Stimulated activated CD8-positive, alpha-beta memory T cell treated with anti-CD3 and anti-CD28 coated beads, Interleukin-7, amount 100 ng/mL, for 48 hours (primary cell): ENCODE data around the gene CDKN1A.

Experiments
- DNase-seq, 2 donors: peaks; one replicate each; pipeline ENCODE4 v3.0.0-alpha.2; 2020; ENCODE audit warnings: low read depth in 1 of 2; ENCODE audit errors: extremely low read depth in 1 of 2

CDKN1A gene

DNA sequence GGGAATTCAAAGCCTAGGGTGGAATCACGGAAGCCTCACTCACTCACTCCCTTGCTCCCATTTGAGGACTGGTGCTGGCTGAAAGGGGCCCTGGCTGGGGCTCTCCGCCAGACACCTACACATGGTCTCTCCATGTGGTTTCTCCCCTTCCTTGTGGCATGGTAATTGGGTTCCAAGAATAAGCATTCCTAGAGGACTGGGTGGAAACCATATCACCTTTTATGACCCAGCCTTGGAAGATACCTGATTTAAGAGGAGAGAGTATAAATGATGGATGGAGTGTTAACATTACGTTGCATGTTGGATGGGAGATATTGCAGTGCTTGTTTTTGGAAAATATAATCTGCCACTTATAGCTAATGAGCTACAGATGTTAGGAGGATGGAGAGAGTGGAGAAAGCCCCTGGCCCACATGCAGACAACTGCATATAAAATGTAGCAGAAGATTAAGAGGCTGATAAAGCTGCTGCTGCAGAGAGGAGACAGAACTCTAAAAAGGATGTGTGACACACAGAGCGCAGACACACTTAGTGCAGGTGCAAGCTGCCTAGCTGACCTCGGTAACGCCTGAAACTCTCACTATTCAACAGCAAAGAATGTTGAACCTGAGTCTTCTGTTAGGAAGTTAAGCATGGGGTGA, 23.3 kb upstream of the CDKN1A start:
- no peak for DNase-seq

DNA sequence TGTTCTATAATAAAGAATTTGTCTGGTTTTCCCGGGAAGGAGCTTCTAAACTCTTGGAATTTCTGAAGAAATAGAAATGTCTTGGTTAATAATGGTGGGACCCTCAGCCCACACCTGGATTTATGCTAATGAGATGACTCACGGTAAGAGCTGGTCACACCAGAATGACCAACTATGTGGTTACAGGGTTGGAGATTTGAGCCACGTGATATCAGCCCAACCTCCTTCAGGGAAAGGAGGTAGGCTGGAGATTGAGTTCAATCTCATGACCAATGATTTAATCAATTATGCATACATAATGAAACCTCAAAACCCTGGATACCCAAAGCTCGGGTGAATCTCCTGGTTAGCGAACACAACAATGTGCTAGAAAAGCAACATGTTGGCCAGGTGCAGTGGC, 22.1 kb upstream of the CDKN1A start:
- no peak for DNase-seq

DNA sequence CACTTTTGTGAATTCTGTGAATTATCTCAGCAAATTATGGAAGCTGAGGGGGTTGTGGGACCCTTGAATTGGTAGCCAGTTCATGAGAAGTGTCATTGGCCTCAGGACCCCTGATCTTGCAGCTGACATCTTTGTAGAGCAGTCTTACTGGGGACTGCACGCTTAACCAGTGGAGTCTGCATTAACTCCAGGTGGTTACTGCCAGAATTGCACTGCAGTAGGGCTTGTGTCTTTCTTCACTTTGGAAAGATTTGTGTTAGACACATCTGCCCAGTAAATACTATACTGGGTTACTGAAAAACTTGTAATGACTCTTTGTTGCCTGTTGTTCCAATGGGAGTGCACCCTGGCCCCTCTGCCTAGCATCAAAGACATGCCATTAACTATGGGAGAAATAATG, 21.2 kb upstream of the CDKN1A start:
- DNase-seq, result no peak

DNA sequence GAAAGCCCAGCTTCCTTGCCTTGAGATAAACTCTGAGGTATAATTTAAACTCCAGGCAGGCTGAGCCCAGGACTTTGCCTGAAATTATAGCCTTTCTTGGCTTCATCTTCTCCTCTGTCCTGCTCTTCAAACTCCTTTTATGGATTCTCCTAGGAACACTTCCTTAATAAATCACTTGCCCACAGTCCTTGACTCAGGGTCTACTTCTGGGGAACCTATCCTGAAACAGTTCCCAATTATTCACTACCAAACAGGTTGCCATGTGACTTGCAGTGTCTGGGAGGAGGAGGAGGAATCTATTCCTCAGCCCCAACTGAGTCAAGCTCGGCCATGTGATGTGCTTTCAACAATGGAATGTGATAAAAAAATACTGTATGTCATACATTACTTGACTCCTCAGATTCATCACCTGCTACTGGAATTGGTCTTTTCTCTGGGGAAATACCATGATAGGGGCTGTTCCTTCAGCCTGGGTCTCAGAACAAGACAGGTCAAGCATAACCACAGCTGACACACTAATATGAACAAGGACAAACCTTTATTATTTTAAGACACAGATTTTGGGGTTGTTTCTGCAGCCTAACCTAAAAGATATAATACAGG, 20.5 kb upstream of the CDKN1A start:
- DNase-seq, result no peak

DNA sequence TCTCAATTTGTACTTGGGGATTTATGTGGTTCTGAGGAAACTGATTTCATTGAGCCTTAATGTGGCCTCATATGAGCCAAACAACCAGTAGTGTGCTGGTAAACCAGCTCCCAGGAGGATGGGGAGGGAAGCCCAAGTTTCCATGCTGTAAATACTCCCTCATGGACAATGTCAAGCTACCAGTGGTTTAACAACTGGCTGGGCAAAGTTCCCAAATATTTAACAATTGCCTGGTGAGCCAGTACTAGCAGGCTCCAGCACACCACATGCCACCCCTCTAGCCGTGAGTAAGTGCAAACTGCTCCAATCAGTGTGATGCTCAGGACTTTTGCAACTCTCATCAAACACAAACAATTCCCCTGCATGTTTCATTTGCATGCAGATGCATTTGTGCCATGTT, 19.2 kb upstream of the CDKN1A start:
- no peak for DNase-seq

DNA sequence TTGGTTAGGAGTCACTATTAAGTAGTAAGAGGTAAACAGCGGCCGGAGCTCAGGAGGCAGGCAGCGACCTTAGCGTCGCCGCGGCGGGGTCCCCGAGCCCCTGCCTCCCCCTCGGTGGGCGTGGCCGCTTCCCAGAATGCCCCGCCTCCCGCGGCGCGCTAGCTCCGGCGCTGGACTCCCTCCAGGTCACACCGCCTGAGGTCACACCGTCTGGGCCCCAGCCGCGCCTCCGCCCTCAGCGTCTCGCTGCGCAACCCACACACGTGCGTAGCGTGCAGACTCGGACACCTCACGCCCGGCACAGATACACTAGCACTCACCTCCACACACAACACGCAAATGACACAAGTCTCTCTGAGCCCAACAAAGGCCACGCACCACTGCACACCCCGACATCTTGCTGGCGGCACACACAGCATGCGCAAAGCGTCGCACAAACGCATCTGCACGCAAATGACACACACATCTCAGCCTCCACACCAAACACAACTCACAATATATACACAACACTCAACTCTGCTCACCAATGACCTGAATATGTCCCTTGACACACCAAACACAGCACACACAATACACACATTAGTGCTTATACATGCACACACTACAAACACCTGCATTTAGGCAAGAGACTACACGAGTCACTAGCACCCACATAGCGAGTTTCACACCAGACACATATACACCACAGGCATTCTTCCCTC, 17.6 kb upstream of the CDKN1A start:
- no peak for DNase-seq

DNA sequence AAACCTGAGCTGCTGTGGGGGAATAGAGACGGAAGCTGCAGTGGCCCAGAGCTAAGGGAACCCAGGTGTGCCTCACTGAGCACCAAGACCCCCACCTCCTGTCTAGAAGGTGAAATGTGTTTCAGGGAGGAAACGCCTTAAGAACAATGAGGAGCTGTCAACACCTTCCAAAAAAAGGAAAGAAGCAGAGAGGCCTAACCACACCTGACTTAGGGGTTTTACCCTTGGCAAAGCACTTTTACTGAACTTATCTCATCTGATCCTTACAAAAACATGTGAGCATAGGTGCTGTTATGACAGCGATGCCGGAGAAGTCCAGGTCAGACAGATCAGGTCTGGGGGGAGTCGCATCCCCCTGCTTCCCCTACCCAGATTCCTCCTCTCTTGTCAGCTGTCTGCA, 16.1 kb upstream of the CDKN1A start:
- no peak for DNase-seq

DNA sequence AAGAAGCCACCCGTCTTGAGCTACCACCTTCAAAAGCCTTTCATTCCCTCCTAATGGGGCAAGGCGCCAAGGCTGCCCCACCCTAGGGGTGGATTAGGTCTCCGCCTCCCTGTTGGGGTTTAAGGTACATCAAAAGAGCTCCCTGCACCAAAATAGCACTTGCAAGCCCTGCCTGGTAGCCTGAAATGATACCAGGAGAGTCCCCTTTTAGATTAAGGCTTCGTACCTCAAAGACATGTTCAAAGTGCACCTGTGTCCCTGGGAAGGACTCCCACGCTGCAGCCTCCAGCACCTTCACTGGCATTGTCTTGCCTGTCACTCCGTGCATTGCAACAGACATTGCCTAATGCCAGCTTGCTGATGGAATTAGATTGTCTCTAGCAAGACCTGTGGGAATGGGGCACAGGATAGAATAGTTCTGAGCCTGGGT, 15.7 kb upstream of the CDKN1A start:
- DNase-seq, result no peak

DNA sequence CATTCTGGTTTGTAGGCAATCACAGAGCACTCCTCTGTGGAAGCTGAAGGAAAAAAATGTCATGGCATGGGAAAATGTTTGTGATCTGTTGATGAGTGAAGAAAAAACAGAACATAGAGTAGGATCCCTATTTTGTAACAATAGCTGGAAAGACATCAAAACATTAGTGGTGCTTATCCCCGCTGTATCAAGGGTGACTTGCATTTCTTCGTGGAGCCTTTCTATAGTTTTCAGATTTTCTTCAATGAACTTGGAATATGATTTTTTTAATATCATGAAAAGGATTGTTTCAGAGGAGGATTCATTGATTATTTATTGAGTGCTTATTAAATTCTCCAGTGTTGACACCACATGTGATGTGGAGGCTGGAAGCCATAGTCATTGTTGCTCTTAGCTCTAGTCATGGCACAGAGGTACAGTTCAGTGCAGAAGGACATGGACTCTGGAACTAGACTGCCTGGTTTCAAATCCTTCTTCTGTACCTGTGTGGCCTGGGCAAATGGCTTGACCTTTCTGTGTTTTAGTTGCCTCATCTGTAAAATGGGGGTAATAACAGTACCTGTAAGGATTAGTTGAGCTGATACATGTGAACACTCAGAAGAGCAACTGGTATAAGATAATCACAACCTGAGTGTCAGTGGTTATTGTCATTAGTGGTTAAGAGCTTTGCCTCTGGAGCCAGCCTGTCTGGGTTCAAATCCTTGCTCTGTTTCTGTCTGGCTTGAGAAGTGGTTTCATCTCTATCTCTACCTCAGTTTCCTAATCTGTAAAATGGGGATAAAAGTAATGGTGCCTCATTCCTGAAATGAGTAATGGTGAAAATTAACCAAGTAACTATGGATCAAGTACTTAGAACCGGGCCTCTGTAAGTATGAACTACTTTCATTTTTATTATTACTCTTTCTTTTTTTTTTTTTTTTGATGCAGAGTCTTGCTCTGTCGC, 14.7 kb upstream of the CDKN1A start:
- no peak for DNase-seq

DNA sequence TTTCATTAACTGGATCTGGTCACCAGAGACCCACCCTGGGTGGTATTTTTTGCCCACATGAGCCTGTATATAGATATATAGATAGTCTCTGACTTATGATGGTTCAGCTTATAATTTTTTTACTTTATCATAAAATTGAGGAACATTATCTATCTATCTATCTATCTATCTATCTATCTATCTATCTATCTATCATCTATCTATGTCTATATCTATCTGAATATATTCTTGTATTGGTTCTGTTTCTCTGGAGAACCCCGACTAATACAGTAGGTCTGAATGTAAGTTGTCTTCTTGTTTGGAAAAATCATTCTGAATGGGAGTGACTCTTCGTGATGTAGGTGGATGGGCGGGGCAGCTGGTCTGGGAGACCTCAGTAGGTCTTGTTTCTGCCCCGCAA, 13.3 kb upstream of the CDKN1A start:
- DNase-seq, result no peak

DNA sequence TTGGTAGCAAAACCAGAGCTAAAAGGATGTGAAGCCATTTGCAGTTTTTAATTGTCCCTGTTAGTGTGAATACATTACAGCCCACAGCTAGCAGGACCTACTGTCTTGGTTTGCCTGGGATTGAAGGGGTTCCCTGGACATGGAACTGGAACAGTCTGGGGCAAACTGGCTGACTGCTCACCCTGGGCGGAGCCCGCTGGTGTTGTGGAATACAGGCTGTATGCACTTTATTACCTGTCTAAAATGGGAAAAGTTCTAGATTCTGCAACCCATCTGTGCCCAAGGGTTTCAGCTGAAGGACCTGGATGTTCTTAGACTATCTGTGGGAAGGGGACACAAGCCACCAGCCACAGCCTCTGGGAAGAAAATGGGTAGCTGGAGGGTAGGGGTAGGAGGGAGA, 12.2 kb upstream of the CDKN1A start:
- no peak for DNase-seq

DNA sequence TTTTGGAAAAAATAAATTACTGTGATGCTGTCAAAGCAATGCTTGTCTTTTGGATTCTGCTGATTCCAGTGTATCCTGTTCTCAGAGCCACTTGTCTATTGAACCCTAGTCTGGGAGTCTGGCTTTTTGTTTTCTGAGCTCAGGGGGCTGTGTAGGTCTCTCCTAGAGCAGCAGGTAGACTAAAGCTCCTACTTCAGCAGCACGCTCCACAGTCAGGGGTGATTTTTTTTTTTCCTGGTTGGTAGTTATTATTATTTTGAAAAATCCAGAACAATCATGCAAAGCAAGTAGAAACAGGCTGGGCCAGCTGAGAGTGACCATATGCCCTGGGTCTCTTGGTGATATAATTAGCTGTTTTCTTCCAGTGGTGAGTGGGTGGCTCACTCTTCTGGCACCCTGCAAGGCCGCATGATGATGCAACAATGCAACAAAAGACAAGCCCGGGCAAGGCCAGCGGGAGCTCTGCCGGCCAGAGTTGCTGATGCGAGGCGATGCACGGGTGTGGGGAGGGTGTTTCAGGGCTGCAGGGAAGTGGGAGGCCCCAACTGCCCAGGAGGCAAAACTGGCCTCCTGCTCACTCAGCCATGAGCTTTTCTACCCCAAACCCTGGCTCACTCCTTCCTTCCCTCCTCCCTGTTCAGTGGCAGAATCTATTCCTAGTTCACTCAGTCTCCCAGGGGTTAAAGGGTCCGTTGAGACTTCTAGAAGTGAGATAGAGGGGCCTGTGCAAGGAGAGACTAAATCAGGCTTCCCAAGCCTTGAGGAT, 11.5 kb upstream of the CDKN1A start:
- no peak for DNase-seq

DNA sequence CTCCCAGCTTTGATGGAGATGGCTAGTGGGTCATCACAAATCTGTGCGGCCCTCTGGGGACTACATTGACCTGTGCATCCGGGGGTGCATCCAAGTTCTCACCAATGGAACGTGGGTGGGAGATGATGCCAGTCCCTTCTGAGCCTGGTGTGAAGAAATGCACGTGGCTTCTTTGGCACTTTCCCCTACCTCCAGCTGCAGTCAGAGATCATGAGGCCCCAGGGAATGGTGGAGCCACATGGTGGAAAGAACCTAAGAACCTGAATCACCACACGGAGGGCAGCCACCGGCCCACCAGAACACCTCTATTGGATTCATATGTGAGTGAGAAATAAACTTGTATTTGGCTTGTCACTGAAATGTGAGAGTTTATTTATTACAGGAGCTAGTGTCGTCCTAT, 9.9 kb upstream of the CDKN1A start:
- DNase-seq, result no peak

DNA sequence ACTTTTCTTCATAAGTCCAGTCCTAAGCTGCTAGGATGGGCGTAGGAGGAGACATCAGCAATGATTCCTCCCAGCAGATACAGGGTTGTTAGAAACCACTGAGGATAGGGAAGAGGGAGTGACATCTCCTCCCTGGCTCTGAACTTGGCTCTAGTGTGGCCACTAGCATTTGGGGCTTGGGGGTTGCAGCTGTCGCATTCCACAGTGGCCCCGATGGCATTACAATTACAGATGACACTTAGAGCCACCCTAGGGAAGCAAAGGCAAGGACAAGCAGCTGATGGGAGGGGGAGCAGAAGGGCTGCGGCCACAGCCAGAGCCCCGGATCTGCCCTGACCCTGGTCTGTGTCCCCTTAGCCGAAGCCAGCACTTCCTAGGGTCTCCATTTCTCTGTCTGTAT, 9.5 kb upstream of the CDKN1A start:
- no peak for DNase-seq

DNA sequence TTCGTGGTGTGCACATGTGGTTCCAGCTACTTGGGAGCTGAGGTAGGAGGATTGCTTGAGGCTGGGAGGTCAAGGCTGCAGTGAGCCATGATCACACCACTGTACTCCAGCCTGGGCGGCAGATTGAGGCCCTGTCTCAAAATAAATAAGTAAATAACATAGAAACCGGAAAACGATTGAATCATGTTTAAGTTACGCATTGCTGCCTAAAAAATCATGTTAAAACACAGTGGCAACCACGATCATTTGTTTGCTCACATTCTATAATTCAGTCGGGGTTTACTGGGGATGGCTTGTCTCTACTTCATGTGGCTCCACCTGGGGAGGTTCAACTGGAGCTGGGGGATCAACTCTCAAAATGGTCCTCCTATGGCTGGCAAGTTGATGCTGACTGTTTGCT, 8.2 kb upstream of the CDKN1A start:
- no peak for DNase-seq

DNA sequence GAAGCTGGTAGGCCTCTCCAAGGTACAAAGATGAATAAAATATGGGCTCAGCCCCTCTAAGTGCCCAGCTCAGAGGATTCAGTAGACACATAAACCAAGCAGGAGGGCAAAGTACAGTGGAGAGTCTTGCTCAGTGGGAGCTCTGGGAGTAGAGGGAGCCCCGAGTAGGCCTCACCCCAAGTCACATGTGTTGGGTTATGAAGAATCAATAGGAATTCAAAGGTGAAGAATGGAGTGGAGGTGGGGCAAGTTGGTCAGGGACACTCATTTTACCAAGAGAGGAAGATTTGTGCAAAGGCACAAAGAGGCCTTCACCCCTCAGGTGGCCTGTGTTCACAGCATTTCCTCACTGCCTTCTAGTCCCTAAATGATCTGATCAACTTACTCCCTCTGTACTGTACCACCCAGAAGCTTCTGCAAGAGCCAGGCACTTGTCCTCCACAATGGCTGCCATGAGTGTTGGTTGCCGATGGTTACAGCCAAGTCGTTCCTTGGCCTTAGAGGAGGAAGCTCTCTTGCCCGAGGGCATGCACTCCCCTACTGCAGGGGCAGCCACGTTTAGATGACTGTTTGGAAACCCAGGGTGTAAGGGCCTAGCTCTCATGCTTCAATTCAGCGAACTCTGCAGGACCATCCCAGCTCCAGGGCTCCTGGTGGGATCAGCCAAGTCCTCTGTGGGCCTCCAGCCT, 6.7 kb upstream of the CDKN1A start:
- DNase-seq, result no peak

DNA sequence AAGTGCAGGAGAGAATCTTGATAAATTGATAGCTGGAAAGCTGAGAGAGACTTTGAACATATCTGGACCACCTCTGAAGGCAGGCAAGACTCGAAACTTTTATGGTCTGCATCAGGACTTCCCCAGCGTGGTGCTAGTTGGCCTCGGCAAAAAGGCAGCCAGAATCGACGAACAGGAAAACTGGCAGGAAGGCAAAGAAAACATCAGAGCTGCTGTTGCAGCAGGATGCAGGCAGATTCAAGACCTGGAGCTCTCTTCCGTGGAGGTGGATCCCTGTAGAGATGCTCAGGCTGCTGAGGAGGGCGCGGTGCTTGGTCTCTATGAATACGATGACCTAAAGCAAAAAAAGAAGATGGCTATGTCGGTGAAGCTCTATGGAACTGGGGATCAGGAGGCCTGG, 4.6 kb upstream of the CDKN1A start:
- DNase-seq, result no peak

DNA sequence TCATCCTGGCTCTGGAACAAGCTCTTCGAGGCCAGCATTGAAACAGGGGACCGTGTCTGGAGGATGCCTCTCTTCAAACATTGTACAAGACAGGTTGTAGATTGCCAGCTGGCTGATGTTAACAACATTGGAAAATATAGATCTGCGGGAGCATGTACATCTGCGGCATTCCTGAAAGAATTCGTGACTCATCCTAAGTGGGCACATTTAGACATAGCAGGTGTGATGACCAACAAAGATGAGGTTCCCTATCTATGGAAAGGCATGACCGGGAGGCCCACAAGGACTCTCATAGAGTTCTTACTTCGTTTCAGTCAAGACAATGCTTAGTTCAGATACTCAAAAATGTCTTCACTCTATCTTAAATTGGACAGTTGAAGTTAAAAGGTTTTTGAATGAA, 3.6 kb upstream of the CDKN1A start:
- no peak for DNase-seq

DNA sequence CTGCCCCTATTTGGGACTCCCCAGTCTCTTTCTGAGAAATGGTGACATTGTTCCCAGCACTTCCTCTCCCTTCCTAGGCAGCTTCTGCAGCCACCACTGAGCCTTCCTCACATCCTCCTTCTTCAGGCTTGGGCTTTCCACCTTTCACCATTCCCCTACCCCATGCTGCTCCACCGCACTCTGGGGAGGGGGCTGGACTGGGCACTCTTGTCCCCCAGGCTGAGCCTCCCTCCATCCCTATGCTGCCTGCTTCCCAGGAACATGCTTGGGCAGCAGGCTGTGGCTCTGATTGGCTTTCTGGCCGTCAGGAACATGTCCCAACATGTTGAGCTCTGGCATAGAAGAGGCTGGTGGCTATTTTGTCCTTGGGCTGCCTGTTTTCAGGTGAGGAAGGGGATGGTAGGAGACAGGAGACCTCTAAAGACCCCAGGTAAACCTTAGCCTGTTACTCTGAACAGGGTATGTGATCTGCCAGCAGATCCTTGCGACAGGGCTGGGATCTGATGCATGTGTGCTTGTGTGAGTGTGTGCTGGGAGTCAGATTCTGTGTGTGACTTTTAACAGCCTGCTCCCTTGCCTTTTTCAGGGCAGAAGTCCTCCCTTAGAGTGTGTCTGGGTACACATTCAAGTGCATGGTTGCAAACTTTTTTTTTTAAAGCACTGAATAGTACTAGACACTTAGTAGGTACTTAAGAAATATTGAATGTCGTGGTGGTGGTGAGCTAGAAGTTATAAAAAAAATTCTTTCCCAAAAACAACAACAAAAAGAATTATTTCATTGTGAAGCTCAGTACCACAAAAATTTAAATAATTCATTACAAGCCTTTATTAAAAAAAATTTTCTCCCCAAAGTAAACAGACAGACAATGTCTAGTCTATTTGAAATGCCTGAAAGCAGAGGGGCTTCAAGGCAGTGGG, 2.1 kb upstream of the CDKN1A start:
- DNase-seq, result no peak
